T47D (cell line): ENCODE results near the gene HOXA13.

Source experiments
- DNase-seq, 2 experiments: peaks; one replicate each; pipeline versions ENCODE4 v3.0.0 to v3.0.0-alpha.2; 2011 to 2012; ENCODE audit warnings: low read depth in 1 of 2, low spot score in 1 of 2
- JUND ChIP-seq: IDR thresholded peaks from 2 replicates; pipeline ENCODE4 v1.6.1; 2012; ENCODE audit warnings: low read depth
- in situ Hi-C: cut with HindIII; loops from 2 replicates; pipeline ENCODE4 v1.10.0; 2016; ENCODE audit warnings: low sequenced_read_pairs, low pct_unique_long_range_greater_than_20kb

HOXA13 gene

GRCh38 chr7:27169658-27170425, 30.0 kb downstream of the HOXA13 start:
- no peak for DNase-seq
- TF ChIP-seq JUND, result no peak
- in situ Hi-C loops, result no loop called here

GRCh38 chr7:27168265-27168947, 31.5 kb downstream of the HOXA13 start:
- DNase-seq, result no peak
- in situ Hi-C loops, result no loop called here
- no peak for TF ChIP-seq JUND

GRCh38 chr7:27167916-27168264, 32.0 kb downstream of the HOXA13 start:
- DNase-seq, result no peak
- in situ Hi-C loops, result no loop called here

GRCh38 chr7:27166531-27167505, 33.1 kb downstream of the HOXA13 start:
- TF ChIP-seq JUND, result no peak
- DNase-seq, result no peak
- in situ Hi-C loops, result no loop called here

More at GRCh38 chr7:27167916-27168264, 32.0 kb downstream of the HOXA13 start:
- no peak for TF ChIP-seq JUND

- in situ Hi-C loops, result no loop called here
- DNase-seq, result no peak
- no peak for TF ChIP-seq JUND
Observed at GRCh38 chr7:27165996-27166530, 33.8 kb downstream of the HOXA13 start.

GRCh38 chr7:27165089-27165995, 34.5 kb downstream of the HOXA13 start, which contains the start of gene HOXA9:
Gene HOXA9, minus strand, starts transcription at chr7:27165537. Its CDS starts 80 bp downstream, at chr7:27165457.
- no peak for TF ChIP-seq JUND
- in situ Hi-C loops, result no loop called here
- DNase-seq, result no peak

GRCh38 chr7:27164367-27165088, 35.4 kb downstream of the HOXA13 start:
- DNase-seq, result no peak
- no peak for TF ChIP-seq JUND
- in situ Hi-C loops, result no loop called here

GRCh38 chr7:27164045-27164366, 35.9 kb downstream of the HOXA13 start:
- in situ Hi-C loops, result no loop called here
- TF ChIP-seq JUND, result no peak
- DNase-seq, result no peak

- no peak for TF ChIP-seq JUND
- in situ Hi-C loops, result no loop called here
- DNase-seq, result no peak
Observed at GRCh38 chr7:27163288-27164044, 36.4 kb downstream of the HOXA13 start.

- no peak for DNase-seq
Observed at GRCh38 chr7:27162561-27163287, 37.2 kb downstream of the HOXA13 start.

More at GRCh38 chr7:27162561-27163287, 37.2 kb downstream of the HOXA13 start:
- in situ Hi-C loops, result no loop called here
- no peak for TF ChIP-seq JUND
